Stimulated activated CD8-positive, alpha-beta memory T cell treated with anti-CD3 and anti-CD28 coated beads, Interleukin-7, amount 100 ng/mL, for 24 hours (primary cell): ENCODE results near the gene BPIFA3.

Experiments
- DNase-seq: peaks from one replicate; pipeline ENCODE4 v3.0.0-alpha.2; 2020; ENCODE audit warnings: low read depth

The BPIFA3 gene

GRCh38 chr20:33224399-33224798 is 7.2 kb downstream of the BPIFA3 start:
- DNase-seq, result no peak

- DNase-seq, result no peak
These were observed 12.7 kb downstream of the BPIFA3 start for GRCh38 chr20:33229843-33230242.

GRCh38 chr20:33231237-33231636 is 14.1 kb downstream of the BPIFA3 start:
- DNase-seq, result no peak

GRCh38 chr20:33232486-33233072 is 15.4 kb downstream of the BPIFA3 start:
- no peak for DNase-seq

- no peak for DNase-seq
These were observed 16.1 kb downstream of the BPIFA3 start for GRCh38 chr20:33233129-33233774.

- DNase-seq, result no peak
These were observed 16.9 kb downstream of the BPIFA3 start for GRCh38 chr20:33234050-33234449.

- DNase-seq, result no peak
These were observed 18.5 kb downstream of the BPIFA3 start, which contains the start of gene BPIFA1 for GRCh38 chr20:33235696-33236095. TSS of gene BPIFA1 (plus strand) at chr20:33235996. CDS start at chr20:33237712, 1,716 bp downstream.

- DNase-seq, result no peak
These were observed 19.2 kb downstream of the BPIFA3 start for GRCh38 chr20:33236351-33236750.

- DNase-seq, result no peak
These were observed 20.8 kb downstream of the BPIFA3 start for GRCh38 chr20:33237989-33238388.

GRCh38 chr20:33239418-33239817 is 22.3 kb downstream of the BPIFA3 start:
- DNase-seq, result no peak

GRCh38 chr20:33239979-33240736 is 23.0 kb downstream of the BPIFA3 start:
- no peak for DNase-seq

- DNase-seq, result no peak
These were observed 23.8 kb downstream of the BPIFA3 start for GRCh38 chr20:33240923-33241322.

GRCh38 chr20:33242319-33243100 is 25.4 kb downstream of the BPIFA3 start:
- DNase-seq, result no peak

GRCh38 chr20:33246077-33246476 is 28.9 kb downstream of the BPIFA3 start:
- no peak for DNase-seq

GRCh38 chr20:33249456-33249855 is 32.3 kb downstream of the BPIFA3 start:
- DNase-seq, result no peak

GRCh38 chr20:33250666-33251065 is 33.5 kb downstream of the BPIFA3 start:
- no peak for DNase-seq

GRCh38 chr20:33251496-33251895 is 34.3 kb downstream of the BPIFA3 start:
- no peak for DNase-seq

GRCh38 chr20:33252460-33252859 is 35.3 kb downstream of the BPIFA3 start:
- DNase-seq, result no peak

- no peak for DNase-seq
These were observed 37.9 kb downstream of the BPIFA3 start for GRCh38 chr20:33255005-33255404.

GRCh38 chr20:33257237-33257636 is 40.1 kb downstream of the BPIFA3 start:
- no peak for DNase-seq

- no peak for DNase-seq
These were observed 42.2 kb downstream of the BPIFA3 start for GRCh38 chr20:33259371-33259770.

GRCh38 chr20:33261465-33261864 is 44.3 kb downstream of the BPIFA3 start:
- DNase-seq, result no peak
